HG03439 (cell line): ENCODE data around the gene ADCK2.
"Not testable (repeated sequence)": the region's sequence is repeated elsewhere in the genome, so short reads cannot be mapped to it uniquely, and the experiment has no call there.

Source experiments
- ATAC-seq: cut with Tn5 transposase; IDR thresholded peaks from one replicate; pipeline ENCODE4 v1.9.1; 2021; ENCODE audit warnings: mild to moderate bottlenecking, moderate library complexity; ENCODE audit not compliant: unreplicated experiment

The ADCK2 gene

DNA sequence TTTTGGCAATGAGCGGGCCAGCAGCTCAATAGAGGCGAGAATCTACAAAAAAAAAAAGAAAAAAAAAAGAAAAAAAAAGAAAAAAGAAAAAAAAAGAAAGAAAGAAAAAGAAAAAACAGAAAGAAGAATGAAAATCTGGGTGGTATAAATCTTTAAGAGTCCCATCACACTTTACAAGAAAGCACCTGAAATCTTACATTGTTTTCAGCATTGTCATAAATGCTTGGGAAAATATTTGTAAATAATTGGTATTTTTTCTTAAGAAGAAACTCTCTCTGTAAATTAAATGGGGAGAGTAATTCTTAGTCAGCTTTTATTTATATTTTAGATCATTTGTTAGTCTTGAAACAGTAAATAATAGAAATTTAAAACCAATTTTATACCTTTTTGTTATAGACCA, 62.0 kb downstream of the ADCK2 start:
- no peak for ATAC-seq

DNA sequence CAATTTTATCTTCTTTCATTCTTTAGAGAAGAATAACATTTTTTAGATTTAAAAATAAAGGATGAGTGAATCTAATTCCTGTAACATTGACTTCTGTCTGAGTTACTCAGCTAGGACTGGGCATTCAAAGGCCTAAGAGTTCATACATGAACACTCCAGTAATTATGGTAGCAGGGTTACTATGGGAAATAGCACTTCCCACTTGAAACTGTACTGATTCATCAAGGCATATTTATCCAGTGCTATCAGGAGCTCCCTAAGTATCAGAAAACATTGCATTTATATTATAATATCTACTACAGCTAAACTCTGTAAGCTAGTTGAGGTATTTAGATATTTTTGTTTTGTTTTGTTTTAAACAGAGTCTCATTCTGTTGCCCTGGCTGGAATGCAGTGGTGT, 65.5 kb downstream of the ADCK2 start:
- no peak for ATAC-seq

DNA sequence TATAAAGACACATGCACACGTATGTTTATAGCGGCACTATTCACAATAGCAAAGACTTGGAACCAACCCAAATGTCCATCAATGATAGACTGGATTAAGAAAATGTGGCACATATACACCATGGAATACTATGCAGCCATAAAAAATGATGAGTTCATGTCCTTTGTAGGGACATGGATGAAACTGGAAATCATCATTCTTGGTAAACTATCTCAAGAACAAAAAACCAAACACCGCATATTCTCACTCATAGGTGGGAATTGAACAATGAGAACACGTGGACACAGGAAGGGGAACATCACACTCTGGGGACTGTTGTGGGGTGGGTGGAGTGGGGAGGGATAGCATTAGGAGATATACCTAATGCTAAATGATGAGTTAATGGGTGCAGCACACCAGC, 70.5 kb downstream of the ADCK2 start:
- ATAC-seq = not testable (repeated sequence)

DNA sequence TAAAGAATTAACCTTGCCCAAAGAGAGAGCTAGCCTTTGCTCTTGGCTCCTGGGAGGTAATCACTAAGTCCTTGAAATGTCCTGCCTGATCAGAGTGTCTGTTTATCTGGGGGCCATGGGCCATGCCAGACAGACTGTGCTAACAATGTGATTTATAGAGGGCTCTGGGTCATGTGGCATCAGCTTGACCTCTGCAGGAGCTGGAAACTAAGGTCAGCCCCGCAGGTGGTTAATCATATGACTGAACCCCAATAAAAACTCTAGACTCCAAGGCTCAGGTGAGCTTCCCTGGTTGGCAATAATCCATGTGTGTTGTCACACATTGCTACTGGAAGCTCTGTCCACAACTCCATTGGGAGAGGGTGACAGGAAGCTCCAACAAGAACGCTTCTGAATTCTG, 71.3 kb downstream of the ADCK2 start:
- no peak for ATAC-seq
